Smooth muscle cell (in vitro differentiated cells): Measurements from ENCODE around the gene LDHAL6A. TPM values are rescaled to one million over a fixed set of nuclear protein-coding genes. Genes with fewer than 3 reads are reported as not detected.

Experiments
- DNase-seq: peaks from one replicate; lab custom pipeline; 2025; ENCODE audit not compliant: unreplicated experiment; lab: John Stamatoyannopoulos, UW
- H2AFZ ChIP-seq: fragments of 200-600 bp; sonication (generic); 2 replicates; pipeline ENCODE4 v1.6.0; 2016; ENCODE audit warnings: antibody characterized with exemption, low read depth, mild to moderate bottlenecking
- H3F3A ChIP-seq: fragments of 200-600 bp; sonication (generic); 2 replicates; pipeline ENCODE4 v1.6.0; 2017; ENCODE audit warnings: antibody characterized with exemption, low read depth
- H3K27ac ChIP-seq: fragments of 200-600 bp; sonication (generic); 2 replicates; pipeline ENCODE4 v1.5.1; 2016; ENCODE audit warnings: low read depth, mild to moderate bottlenecking
- H3K27me3 ChIP-seq: fragments of 200-600 bp; sonication (generic); 2 replicates; pipeline ENCODE4 v1.6.1; 2016; ENCODE audit warnings: low read depth, mild to moderate bottlenecking
- H3K36me3 ChIP-seq: fragments of 200-600 bp; sonication (generic); 2 replicates; pipeline ENCODE4 v1.5.1; 2016; ENCODE audit warnings: low read depth
- H3K4me1 ChIP-seq: fragments of 200-600 bp; sonication (generic); 2 replicates; pipeline ENCODE4 v1.5.1; 2016; ENCODE audit warnings: low read depth
- H3K4me2 ChIP-seq: fragments of 200-600 bp; sonication (generic); 2 replicates; pipeline ENCODE4 v1.6.0; 2016; ENCODE audit warnings: mild to moderate bottlenecking
- H3K4me3 ChIP-seq: fragments of 200-600 bp; sonication (generic); 2 replicates; pipeline ENCODE4 v1.5.1; 2016; ENCODE audit warnings: mild to moderate bottlenecking
- H3K79me2 ChIP-seq: fragments of 200-600 bp; sonication (generic); 2 replicates; pipeline ENCODE4 v1.6.0; 2016; ENCODE audit warnings: low read depth, mild to moderate bottlenecking
- H3K9ac ChIP-seq: fragments of 200-600 bp; sonication (generic); 2 replicates; pipeline ENCODE4 v1.6.0; 2016; ENCODE audit warnings: low read depth
- H3K9me3 ChIP-seq: fragments of 200-600 bp; sonication (generic); replicated peaks from 2 replicates; pipeline ENCODE4 v1.5.1; 2016; ENCODE audit warnings: low read depth
- H4K20me1 ChIP-seq: fragments of 200-600 bp; sonication (generic); 2 replicates; pipeline ENCODE4 v1.6.0; 2016; ENCODE audit warnings: low read depth
- CTCF ChIP-seq: fragments of 200-600 bp; sonication (generic); IDR thresholded peaks from 2 replicates; pipeline ENCODE4 v1.5.1; 2017; ENCODE audit warnings: borderline replicate concordance, mild to moderate bottlenecking, antibody characterized with exemption; ENCODE audit not compliant: insufficient read depth, poor library complexity, severe bottlenecking
- WGBS: methylation state at CpG from one replicate; pipeline ENCODE4 v1.1.7; 2016; ENCODE audit warnings: low lambda C conversion rate; 5-methylcytosine and 5-hydroxymethylcytosine counted together
- polyA plus RNA-seq: library from polyadenylated mRNA; unstranded; fragments of >200 nt; fragmentation: Nextera tagmentation; extraction: Ambion mirVana; gene quantifications from 2 replicates; pipeline ENCODE4 v1.2.1, GENCODE V29; 2016
- total RNA-seq: library from RNA; depleted of rRNA; stranded (reverse); fragments of >200 nt; gene quantifications from 2 replicates; pipeline ENCODE4 v1.2.3, GENCODE V29; 2014

The LDHAL6A gene
- total and polyA plus RNA-seq, 2 experiments from 2014 or later: 0.06 TPM; not detected in 1

GRCh38 chr11:18468059-18468458 lies 12.4 kb downstream of the LDHAL6A start:
- Histone ChIP-seq H3K4me2 (no peak overlapping the region), H3K9ac (no peak overlapping the region), H3K4me1 (no peaks in the 10 kb centered on the region), H3K27ac (no peak overlapping the region), H3K79me2 (no peaks in the 10 kb centered on the region), H2AFZ (no peak overlapping the region), H3F3A (no peaks in the 10 kb centered on the region), H4K20me1 (no peaks in the 10 kb centered on the region), H3K36me3 (no peaks in the 10 kb centered on the region), H3K27me3 (no peaks in the 10 kb centered on the region), H3K9me3 (no peaks in the 10 kb centered on the region), H3K4me3 (no peak overlapping the region)
- TF ChIP-seq CTCF: no peak
- 100% methylated on average over 2 of the region's 2 CpGs for WGBS
- no peak for DNase-seq

GRCh38 chr11:18468961-18469360 lies 13.3 kb downstream of the LDHAL6A start:
- Histone ChIP-seq H4K20me1 (no peaks in the 10 kb centered on the region), H3K4me3 (no peak overlapping the region), H3K36me3 (no peaks in the 10 kb centered on the region), H3K4me1 (no peaks in the 10 kb centered on the region), H3K4me2 (no peak overlapping the region), H3K9ac (no peak overlapping the region), H3K27ac (no peak overlapping the region), H3K79me2 (no peaks in the 10 kb centered on the region), H2AFZ (no peak overlapping the region), H3K9me3 (no peaks in the 10 kb centered on the region), H3K27me3 (no peaks in the 10 kb centered on the region), H3F3A (no peaks in the 10 kb centered on the region)
- DNase-seq: no peak
- 97% methylated on average over 7 of the region's 7 CpGs for WGBS
- no peak for TF ChIP-seq CTCF

- Histone ChIP-seq H2AFZ (no peak overlapping the region), H3K4me3 (no peak overlapping the region), H3K79me2 (no peaks in the 10 kb centered on the region), H3K4me1 (no peaks in the 10 kb centered on the region), H3K27me3 (no peaks in the 10 kb centered on the region), H3K27ac (no peak overlapping the region), H3K9ac (no peak overlapping the region), H3K9me3 (no peaks in the 10 kb centered on the region), H4K20me1 (no peaks in the 10 kb centered on the region), H3K36me3 (peaks cover 7% of the 10 kb centered on the region), H3F3A (no peaks in the 10 kb centered on the region), H3K4me2 (no peak overlapping the region)
- TF ChIP-seq CTCF: no peak
- DNase-seq: no peak
- 93% methylated on average over 3 of the region's 3 CpGs for WGBS
Measured at GRCh38 chr11:18471995-18472394, 16.3 kb downstream of the LDHAL6A start.

- no peak overlapping the region for H3K27ac ChIP-seq
- H2AFZ ChIP-seq: no peak overlapping the region
- no peaks in the 10 kb centered on the region for H3K9me3 ChIP-seq
- H3K9ac ChIP-seq: no peak overlapping the region
- H4K20me1 ChIP-seq: no peaks in the 10 kb centered on the region
- no peak overlapping the region for H3K4me3 ChIP-seq
- H3K27me3 ChIP-seq: no peaks in the 10 kb centered on the region
- H3K79me2 ChIP-seq: no peaks in the 10 kb centered on the region
- no peak for DNase-seq
- H3K4me2 ChIP-seq: no peak overlapping the region
- TF ChIP-seq CTCF: no peak
- H3F3A ChIP-seq: no peaks in the 10 kb centered on the region
- no peaks in the 10 kb centered on the region for H3K4me1 ChIP-seq
- H3K36me3 ChIP-seq: peaks cover 7% of the 10 kb centered on the region
Measured at GRCh38 chr11:18472587-18472986, 16.9 kb downstream of the LDHAL6A start.
